ENCODE data around the gene PDE4D. TPM values are rescaled to one million over a fixed set of nuclear protein-coding genes. Genes with fewer than 3 reads are reported as not detected.

PDE4D gene
- total and polyA plus RNA-seq, 3 donors from 2014 or later, result 7.8 to 13.9 (median 8.7) TPM

- Histone ChIP-seq H3K4me3 (no peak overlapping the region), H3K9me3 (no peaks in the 10 kb centered on the region), H3K4me1 (no peaks in the 10 kb centered on the region), H3K27ac (no peak overlapping the region), H3K36me3 (ENCODE audit: low read depth, missing control alignments) (no peaks in the 10 kb centered on the region), H3K27me3 (no peaks in the 10 kb centered on the region)
- intact Hi-C loops (cut with DNase I; ENCODE audit: low total_unique reads), result no loop called here
- no peak for DNase-seq
- TF ChIP-seq, protein P1, sequence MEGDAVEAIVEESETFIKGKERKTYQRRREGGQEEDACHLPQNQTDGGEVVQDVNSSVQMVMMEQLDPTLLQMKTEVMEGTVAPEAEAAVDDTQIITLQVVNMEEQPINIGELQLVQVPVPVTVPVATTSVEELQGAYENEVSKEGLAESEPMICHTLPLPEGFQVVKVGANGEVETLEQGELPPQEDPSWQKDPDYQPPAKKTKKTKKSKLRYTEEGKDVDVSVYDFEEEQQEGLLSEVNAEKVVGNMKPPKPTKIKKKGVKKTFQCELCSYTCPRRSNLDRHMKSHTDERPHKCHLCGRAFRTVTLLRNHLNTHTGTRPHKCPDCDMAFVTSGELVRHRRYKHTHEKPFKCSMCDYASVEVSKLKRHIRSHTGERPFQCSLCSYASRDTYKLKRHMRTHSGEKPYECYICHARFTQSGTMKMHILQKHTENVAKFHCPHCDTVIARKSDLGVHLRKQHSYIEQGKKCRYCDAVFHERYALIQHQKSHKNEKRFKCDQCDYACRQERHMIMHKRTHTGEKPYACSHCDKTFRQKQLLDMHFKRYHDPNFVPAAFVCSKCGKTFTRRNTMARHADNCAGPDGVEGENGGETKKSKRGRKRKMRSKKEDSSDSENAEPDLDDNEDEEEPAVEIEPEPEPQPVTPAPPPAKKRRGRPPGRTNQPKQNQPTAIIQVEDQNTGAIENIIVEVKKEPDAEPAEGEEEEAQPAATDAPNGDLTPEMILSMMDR (IDR thresholded peaks at IDR 0.05), result no peak
- no peak for TF ChIP-seq POLR2A (IDR thresholded peaks at IDR 0.05)
These were observed 470.5 kb downstream of the PDE4D start for GRCh38 chr5:59423021-59423420.

- Histone ChIP-seq H3K4me1 (no peaks in the 10 kb centered on the region), H3K27ac (no peak overlapping the region), H3K9me3 (no peaks in the 10 kb centered on the region), H3K36me3 (ENCODE audit: low read depth, missing control alignments) (no peaks in the 10 kb centered on the region), H3K27me3 (no peaks in the 10 kb centered on the region), H3K4me3 (no peak overlapping the region)
- WGBS, 2 donors, result 84 to 88% methylated on average over 6 of the region's 6 CpGs
- no peak for TF ChIP-seq POLR2A (IDR thresholded peaks at IDR 0.05)
- TF ChIP-seq, protein P1 (IDR thresholded peaks at IDR 0.05), result no peak
- intact Hi-C loops (cut with DNase I; ENCODE audit: low total_unique reads), result no loop called here
- no peak for DNase-seq
These were observed 471.3 kb downstream of the PDE4D start for GRCh38 chr5:59421986-59422941.

- no peaks in the 10 kb centered on the region for H3K27me3 ChIP-seq
- WGBS, 2 donors, result 90 to 96% methylated on average over 7 of the region's 7 CpGs
- no peak for DNase-seq
- no peaks in the 10 kb centered on the region for H3K36me3 ChIP-seq (ENCODE audit: low read depth, missing control alignments)
- intact Hi-C loops (cut with DNase I; ENCODE audit: low total_unique reads), result no loop called here
- H3K9me3 ChIP-seq, result no peaks in the 10 kb centered on the region
- H3K4me1 ChIP-seq, result no peaks in the 10 kb centered on the region
- no peak overlapping the region for H3K4me3 ChIP-seq
- no peak overlapping the region for H3K27ac ChIP-seq
- TF ChIP-seq, protein P1 (IDR thresholded peaks at IDR 0.05), result no peak
- no peak for TF ChIP-seq POLR2A (IDR thresholded peaks at IDR 0.05)
These were observed 472.9 kb downstream of the PDE4D start for GRCh38 chr5:59420596-59420995.

DNA sequence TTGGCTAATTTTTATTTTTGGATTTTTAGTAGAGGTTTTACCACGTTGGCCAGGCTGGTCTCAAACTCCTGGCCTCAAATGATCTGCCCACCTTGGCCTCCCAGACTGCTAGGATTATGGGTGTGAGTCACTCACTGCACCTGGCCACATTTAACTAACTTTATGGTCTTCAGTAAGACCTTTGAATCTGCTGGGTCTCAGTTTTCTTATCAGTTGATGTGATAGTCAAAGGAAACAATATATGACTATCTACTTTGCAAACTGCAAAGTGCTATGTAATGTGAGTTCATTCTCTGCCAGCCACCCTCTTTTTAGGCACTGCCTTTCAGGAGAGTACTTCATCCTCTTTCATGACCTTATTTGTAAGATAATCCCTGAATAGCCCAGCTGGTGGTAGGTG lies 474.7 kb downstream of the PDE4D start:
- TF ChIP-seq, protein P1 (IDR thresholded peaks at IDR 0.05), result no peak

GRCh38 chr5:59416451-59416850 lies 477.1 kb downstream of the PDE4D start:
- WGBS, 2 donors, result 78 to 80% methylated on average over 1 of the region's 1 CpG
- no peaks in the 10 kb centered on the region for H3K9me3 ChIP-seq
- H3K36me3 ChIP-seq (ENCODE audit: low read depth, missing control alignments), result no peaks in the 10 kb centered on the region
- intact Hi-C loops (cut with DNase I; ENCODE audit: low total_unique reads), result no loop called here
- H3K27ac ChIP-seq, result no peak overlapping the region
- TF ChIP-seq, protein P1 (IDR thresholded peaks at IDR 0.05), result no peak
- no peak for TF ChIP-seq POLR2A (IDR thresholded peaks at IDR 0.05)
- DNase-seq, result no peak
- H3K4me1 ChIP-seq, result no peaks in the 10 kb centered on the region
- H3K27me3 ChIP-seq, result no peaks in the 10 kb centered on the region
- H3K4me3 ChIP-seq, result no peak overlapping the region

More for the DNA sequence above, 474.7 kb downstream of the PDE4D start:
- H3K27me3 ChIP-seq, result no peaks in the 10 kb centered on the region
- no peaks in the 10 kb centered on the region for H3K36me3 ChIP-seq (ENCODE audit: low read depth, missing control alignments)
- H3K27ac ChIP-seq, result no peak overlapping the region
- no peaks in the 10 kb centered on the region for H3K9me3 ChIP-seq
- no peaks in the 10 kb centered on the region for H3K4me1 ChIP-seq
- WGBS, 2 donors, result 59 to 79% methylated on average over 1 of the region's 1 CpG
- intact Hi-C loops (cut with DNase I; ENCODE audit: low total_unique reads), result no loop called here
- DNase-seq, result no peak
- H3K4me3 ChIP-seq, result no peak overlapping the region
